Urothelium cell line (cell line): Measurements from ENCODE around the gene SLK.

Experiments
- DNase-seq: peaks from one replicate; pipeline ENCODE4 v3.0.0; 2011; ENCODE audit warnings: low spot score, mixed read lengths
- FAIRE-seq: peaks from 2 replicates; lab custom pipeline; 2011; peaks lifted over from hg19 to GRCh38; lab: Jason Lieb, UNC

The SLK gene

DNA sequence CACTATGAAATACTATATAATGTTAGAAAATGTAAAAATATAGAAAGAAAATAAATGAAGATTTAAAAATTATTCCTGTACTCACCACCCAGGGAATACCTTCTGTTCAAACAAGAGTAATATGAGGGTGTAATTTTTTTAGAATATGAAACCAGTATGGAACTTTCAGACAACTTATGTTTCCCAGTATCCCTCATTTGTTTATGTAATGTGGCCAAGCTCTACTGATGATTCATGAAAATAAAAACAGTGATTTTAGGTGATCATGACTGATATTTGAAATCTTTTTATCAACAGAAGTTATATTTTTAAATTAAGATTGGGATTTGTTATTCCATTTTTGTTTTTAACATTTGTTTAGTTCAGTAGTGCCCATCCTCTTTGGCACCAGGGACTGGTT is 18.8 kb downstream of the SLK start:
- FAIRE-seq (no peak), DNase-seq (no peak)

DNA sequence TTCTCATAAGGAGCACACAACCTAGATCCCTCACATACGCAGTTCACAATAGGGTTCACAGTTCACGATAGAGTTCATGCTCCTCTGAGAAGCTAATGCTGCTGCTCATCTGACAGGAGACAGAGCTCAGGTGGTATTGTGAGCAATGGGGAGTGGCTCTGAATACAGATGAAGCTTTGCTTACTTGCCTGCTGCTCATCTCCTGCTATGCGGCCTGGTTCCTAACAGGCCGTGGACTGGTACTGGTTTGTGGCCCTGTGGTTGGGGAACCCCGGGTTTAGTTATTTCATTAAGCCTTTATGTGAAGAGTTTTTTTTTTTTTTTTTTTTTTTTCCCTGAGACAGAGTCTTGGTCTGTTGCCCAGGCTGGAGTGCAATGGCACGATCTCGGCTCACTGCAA is 19.4 kb downstream of the SLK start:
- no peak for FAIRE-seq
- no peak for DNase-seq

DNA sequence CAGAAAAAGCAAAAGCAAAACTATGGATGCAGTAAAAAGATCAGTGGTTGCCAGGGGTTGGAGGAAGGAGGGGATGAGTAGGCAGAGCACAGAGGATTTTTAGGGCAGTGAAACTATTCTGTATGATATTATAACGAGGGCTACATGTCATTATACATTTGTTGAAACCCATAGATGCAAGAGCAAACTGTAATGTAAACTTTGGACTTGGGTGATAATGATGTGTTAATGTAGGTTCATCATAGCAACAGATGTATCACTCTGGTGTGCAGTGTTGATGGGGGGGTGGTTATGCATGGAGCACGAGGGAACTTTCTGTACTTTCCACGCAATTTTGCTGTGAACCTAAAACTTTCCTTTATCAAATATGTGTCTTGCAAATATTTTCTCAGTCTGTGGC is 23.2 kb downstream of the SLK start:
- DNase-seq = no peak
- no peak for FAIRE-seq

DNA sequence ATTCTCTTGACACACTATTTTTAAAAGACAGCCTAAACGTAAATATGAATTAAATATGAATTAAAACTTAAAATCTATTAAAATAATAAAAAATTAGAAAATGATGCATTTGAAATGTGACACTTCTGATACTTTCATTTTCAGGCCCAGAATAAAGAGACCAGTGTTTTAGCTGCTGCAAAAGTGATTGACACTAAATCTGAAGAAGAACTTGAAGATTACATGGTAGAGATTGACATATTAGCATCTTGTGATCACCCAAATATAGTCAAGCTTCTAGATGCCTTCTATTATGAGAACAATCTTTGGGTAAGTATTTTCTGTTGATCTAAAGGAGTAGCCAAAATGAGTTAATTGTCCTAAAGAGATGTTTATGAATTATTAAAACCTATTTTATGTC is 23.6 kb downstream of the SLK start:
- DNase-seq (no peak), FAIRE-seq (no peak)

DNA sequence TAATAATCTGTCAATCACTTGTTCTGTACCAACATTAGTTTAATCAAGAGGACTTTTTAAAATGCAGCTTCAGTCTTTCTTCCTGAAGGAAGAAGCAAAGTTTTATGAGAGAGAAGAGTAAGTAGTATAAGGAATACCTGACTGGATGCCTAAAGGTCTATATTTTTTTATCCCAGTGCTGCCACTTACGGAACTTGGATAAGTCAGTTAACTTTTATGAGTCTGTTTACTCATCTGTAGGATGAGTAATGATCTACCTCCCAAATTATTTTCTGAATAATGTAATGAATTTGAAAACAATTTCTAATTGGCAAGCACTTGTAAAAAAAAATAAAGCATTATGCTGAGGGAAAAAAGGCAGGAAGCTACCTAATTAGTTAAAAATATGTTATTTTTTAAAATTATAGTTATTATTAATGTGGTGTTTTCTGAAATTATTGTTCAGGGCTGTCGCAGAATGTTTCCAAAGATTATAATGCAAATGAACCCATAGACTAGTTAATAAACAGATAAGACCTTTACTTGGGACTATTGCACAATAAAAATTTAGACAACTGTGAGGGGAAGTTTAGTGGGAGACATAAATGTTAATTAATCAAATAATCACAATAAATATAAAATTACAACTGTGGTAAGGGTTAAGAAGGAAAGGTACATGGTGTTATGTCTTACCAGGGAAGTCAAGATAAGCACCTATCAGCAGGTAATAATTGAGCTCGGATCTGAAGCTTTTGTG is 24.6 kb downstream of the SLK start:
- no peak for FAIRE-seq
- DNase-seq = no peak

DNA sequence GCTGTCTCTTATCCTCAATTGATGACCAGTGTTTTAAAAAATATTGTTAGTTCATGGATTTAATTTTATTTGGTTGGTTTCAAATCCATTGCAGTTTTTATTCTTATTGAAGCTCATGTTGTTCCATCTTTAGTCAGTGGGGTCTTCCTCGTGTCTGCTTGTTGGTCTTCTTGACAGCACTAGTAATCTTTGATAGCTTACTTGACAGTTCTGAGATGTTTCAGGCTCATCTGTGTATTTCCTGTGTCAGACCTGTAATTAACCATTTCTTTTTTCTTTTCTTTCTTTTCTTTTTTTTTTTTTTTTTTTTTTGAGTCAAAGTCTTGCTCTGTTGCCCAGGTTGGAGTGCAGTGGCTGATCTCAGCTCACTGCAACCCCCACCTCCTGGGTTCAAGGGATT is 28.2 kb downstream of the SLK start:
- FAIRE-seq = no peak
- no peak for DNase-seq

DNA sequence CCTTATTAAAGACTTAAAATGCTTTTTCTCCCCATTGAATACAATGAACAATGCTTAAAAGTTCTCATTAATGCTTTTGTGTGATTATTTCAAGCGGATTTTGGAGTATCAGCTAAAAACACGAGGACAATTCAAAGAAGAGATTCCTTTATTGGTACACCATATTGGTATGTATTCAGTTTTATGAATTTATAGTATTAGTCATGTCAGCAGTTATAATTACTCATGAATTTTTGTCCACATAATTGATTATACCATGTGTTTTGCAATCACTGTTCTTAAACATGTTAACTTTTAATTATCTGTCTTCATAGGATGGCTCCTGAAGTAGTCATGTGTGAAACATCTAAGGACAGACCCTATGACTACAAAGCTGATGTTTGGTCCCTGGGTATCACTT is 31.9 kb downstream of the SLK start:
- DNase-seq = no peak
- FAIRE-seq = no peak

DNA sequence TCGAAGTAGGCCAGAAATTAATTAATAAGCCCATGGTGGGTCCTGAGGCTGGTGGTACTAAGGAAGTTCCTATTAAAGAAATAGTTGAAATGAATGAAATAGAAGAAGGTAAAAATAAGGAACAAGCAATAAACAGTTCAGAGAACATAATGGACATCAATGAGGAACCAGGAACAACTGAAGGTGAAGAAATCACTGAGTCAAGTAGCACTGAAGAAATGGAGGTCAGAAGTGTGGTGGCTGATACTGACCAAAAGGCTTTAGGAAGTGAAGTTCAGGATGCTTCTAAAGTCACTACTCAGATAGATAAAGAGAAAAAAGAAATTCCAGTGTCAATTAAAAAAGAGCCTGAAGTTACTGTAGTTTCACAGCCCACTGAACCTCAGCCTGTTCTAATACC is 36.0 kb downstream of the SLK start:
- DNase-seq (no peak), FAIRE-seq (no peak)

DNA sequence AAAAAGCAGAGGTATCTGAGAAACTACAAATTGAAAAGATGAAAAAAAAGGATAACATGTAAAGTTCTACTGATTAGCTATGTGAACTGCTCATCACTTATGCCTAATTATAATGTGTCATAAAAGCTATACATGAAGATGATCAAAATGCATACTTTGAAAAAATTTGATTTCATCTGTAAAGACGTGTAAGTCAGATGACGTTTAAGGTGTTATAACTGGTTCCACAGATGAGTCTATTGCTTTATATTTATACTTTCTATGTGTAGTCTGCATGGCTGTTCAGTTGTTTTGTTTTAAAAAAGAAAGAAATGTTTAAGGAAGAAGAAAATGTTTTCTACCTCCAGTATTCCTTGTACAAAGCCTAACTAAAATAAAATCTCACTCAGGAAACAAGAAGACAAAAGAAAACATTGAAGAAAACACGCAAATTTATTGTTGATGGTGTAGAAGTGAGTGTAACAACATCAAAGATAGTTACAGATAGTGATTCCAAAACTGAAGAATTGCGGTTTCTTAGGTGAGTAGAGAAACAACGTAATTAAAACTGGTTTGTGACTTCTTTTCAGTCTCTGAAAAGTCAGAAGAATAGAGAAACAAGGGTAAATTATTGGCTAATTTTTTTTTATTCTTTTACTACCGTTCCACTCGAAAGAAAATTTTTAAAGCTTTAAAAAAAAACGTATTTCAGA is 38.4 kb downstream of the SLK start:
- FAIRE-seq = no peak
- no peak for DNase-seq

DNA sequence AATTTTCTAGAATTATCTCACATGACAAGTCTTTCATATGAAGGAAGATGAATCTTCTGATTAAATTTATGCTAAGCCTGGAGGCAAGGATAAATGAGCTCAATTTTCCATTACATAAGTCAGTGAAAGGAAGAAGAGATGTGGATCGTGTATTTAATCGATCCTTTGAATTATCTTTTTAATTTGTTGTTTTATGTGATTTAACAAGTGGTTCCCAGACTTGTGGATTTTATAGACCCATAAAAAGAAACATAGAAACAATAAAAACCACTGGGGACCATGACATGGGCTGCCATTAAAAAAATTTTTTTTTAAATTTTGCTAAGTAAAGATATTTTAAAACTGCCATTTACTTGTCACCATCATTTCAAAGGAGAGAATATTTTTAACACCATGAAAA is 45.0 kb downstream of the SLK start:
- FAIRE-seq (no peak), DNase-seq (no peak)

DNA sequence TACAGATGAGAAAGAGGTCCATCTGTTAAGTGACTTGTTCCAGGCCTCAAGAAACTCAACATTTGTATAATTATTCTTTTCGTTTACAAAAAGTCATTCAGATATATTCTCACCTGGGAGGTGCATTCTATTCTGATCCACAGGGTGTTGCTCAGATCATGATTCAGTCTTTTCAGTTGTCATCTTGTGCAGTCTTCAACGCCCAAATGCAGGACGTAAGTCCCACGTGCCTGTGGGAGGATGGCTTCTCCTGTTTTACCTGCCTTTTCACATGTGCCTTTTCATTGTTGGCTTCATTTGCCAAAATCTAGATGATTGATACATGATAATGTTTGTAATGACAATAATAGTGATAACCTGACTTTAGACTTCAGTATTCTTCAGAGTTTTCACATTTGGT is 46.5 kb downstream of the SLK start:
- no peak for FAIRE-seq

DNA sequence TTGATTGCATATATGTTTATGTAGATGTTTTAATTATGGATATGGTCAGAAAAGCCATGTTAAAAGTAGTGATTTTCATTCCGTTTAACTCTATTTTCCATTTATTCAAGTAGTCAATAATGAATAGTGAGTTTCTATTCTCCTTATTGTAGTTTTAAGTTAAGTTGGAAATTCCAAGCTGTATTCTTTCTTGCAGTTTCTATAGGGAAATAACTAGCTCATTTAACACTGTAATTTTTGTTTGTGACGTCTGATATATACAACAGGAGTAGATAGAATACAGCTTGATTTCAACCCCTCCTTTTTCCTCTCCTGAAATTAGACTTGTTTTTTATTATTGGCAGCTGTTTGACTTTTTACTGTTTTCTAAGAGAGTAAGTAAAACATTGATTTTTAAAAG is 47.2 kb downstream of the SLK start:
- no peak for FAIRE-seq
- DNase-seq = no peak

More for the DNA sequence above, 46.5 kb downstream of the SLK start:
- DNase-seq = no peak

DNA sequence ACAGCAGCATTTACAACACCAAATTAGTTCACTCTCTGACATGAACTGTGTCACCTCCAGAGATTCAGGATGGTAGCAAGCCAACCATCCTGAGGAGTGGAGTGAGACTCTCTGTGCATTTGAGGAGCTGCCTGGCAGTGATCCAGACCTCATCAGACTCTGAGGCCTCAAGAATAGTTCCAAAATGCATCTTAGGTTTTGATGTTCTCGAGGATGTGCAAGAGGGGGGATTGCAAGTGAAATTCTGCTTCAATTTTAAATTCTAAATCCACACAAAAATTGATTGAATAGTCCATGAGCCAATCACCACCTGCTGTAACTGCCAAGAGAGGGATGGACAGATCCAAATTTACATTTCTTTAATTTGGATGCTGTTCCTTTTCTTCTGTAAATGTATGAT is 49.7 kb downstream of the SLK start:
- no peak for DNase-seq
- no peak for FAIRE-seq

DNA sequence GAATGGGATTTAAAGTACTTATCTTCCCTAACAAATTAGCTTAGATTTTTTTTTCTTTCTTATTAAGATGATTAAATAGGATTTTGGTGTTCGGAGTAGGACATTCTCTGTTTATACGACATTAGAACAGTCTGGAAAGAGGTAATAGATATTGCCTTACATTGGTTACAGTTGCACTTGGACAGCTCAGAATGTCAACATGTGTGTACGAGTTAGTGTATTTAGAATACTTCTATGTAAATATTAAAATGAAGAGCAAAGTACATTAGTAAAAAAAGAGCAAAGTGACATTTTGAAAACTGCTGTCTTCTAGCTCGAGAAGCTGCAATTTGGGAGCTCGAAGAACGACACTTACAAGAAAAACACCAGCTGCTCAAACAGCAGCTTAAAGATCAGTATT is 51.5 kb downstream of the SLK start:
- DNase-seq = no peak
- FAIRE-seq = no peak

DNA sequence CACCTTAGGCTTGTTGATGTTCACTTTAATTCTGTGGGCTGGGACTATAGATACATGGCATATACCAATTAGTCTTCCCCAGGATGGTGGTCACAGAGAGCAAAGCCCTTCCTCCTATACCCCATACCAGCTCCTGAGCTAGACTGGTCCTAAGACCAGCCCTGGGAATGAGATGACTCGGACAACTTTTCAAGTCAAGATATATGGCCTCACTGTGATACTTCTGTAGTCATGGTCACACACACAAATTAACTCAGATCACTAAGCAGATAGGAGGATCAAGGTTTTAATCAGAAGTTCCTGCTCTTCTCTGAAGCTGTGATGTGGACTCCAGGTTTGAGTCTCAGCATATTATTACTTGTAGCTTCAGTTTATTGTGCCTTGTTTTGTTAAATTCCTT is 53.1 kb downstream of the SLK start:
- no peak for DNase-seq
- FAIRE-seq = no peak

DNA sequence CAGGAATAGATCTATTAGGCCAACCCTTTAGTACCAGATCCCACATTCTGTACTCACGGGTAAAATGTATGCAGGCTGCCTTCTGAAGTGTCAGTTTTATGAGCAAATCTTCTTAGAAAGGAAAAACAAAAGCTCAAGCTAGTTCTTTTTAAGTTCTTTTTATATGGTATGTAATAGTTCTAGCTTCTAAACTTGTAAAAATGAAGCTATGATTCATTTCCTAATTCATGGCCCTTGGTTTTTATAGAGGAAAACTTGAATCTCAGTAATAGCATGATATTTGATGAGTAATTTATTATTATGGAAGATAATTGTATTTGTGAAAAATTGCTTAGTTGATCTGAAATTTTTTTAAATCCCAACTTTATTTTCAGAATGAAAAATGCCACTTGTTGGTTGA is 54.3 kb downstream of the SLK start:
- no peak for FAIRE-seq
- no peak for DNase-seq

DNA sequence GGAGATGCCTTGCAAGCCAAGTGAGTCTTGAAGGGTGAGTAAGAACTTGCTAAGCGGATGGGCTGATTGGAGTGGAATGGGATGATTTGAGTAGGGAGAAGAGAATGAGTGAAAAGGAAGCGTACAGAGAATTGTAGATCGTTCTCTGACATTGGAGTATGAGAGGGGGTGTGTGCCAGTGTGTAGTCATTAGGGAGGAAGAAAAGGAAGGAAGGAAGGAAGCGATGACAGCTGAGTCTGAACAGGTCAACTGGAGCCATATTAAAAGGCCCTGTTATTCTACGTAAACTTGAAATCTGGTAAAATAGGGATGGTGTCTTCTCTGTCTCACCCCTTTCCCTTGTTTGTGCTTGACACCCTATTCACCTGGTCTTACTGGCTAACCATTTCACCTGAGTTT is 55.1 kb downstream of the SLK start:
- DNase-seq (no peak), FAIRE-seq (peak; percentile 5)

DNA sequence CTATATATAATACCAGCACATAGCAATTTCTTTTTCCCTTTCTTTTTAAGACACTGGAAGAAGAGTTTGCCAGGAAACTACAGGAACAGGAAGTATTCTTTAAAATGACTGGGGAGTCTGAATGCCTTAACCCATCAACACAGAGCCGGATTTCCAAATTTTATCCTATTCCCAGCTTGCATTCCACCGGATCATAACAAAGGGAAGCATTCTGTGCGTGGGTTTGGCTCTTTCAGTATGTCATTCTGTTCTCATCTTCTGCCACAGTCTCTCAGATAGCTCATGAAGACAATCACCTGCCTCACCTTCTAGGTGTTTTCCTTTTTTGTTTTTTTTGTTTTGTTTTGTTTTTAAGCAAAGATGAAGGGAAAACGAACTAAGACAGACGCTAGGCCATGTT is 58.6 kb downstream of the SLK start:
- FAIRE-seq (no peak), DNase-seq (no peak)

DNA sequence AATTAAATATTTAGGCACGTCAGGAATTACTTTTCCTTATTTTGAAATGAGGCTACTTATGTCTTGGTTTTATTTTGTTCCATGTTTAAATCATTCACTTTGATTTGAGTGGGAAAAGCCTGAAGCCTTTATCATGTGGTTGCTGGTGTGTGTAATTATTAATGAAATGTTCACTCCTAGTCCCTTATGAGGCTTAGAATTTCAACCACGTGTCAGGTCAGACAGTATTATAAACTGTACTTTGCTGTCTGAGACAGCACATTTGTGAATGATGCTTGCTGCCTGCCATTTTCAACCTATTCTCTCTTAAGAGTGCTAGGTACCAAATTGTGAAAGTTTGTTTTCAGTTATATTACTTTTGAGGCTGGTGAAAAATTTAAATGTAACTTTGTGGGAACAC is 59.8 kb downstream of the SLK start:
- FAIRE-seq (no peak), DNase-seq (no peak)

DNA sequence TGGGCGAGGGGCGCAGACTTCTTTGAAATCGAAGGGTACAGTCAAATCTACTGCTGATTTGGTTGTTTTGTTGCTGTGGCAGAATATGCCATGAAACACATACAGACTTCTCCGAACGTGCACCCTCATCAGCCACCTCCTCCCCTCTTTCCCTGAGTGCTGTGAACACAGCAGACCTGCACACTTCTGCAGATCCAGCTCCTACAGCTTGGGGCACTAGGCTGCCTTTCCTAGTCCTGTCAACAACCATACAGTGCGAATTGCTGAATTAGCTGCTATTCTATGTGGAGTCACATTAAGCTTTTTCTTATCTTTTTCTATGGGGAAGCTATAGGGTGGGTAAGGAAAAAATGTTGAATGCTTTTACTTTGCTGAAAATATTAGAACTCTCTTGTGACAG is 61.2 kb downstream of the SLK start:
- DNase-seq (no peak), FAIRE-seq (no peak)

DNA sequence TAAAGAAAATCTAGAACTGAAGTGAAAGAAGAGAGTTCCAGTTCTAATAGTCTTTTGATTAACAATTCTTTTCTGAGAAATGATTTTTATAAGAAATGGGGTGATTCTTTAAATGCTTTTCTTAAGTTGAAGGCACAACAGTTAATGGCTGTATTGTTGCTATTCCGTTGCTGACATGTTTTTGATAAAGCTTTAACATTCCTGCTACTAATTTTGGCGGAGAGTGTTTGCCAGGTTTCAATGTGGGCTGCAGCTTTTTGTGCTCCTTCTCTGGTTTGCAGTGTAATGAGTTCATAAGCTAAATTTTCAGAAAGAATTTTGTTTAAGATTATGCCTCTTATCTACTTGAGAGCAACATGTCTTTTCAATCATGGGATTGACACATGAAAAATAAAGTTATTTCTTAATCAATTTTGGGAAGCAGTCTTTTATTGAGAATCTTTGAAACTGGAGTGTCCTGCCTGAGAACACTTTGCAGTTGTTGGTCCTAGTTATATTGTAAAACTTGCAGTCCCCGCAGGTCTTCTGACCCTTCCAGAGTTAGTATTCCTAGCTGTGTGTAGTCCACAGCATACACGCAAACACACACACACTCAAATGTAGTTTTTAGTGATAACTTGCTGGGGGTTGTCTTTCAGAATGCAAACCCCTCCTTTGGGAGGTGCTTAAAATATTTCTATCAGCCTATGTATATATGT is 62.0 kb downstream of the SLK start:
- no peak for FAIRE-seq
- no peak for DNase-seq

DNA sequence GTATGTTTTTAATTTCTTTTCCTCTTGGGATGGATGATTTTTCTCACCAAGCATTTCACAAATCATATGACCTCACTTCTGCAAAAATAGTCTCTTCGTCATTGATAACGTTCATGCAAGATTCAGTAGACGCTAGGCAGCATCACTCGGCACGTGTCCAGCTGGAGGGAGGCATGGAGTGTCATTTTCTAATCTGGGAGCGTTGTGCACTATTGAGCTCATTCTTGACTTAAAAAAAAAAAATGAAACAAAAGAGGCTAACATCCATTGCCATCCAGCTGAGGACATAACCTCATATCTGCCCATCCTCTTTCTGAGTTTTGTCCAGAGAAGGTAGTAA is 62.6 kb downstream of the SLK start:
- DNase-seq (no peak), FAIRE-seq (no peak)
